Superior temporal gyrus (tissue), 1 donor: ENCODE measurements around the gene MAP3K9.

Experiments
- DNase-seq: peaks from one replicate; pipeline ENCODE4 v3.0.0-alpha.2; 2016; ENCODE audit errors: extremely low spot score

Gene MAP3K9

GRCh38 chr14:70699646-70700045 is 109.7 kb downstream of the MAP3K9 start:
- no peak for DNase-seq

- DNase-seq = no peak
These were observed 111.0 kb downstream of the MAP3K9 start for GRCh38 chr14:70698288-70698687.

- DNase-seq = no peak
These were observed 111.6 kb downstream of the MAP3K9 start for GRCh38 chr14:70697701-70698100.

- no peak for DNase-seq
These were observed 113.3 kb downstream of the MAP3K9 start for GRCh38 chr14:70696026-70696425.

- DNase-seq = no peak
These were observed 117.1 kb downstream of the MAP3K9 start for GRCh38 chr14:70692210-70692609.

GRCh38 chr14:70685474-70686197 is 123.7 kb downstream of the MAP3K9 start:
- peak; percentile 30 for DNase-seq

GRCh38 chr14:70683983-70684382 is 125.3 kb downstream of the MAP3K9 start:
- DNase-seq = no peak

GRCh38 chr14:70680748-70681147 is 128.6 kb downstream of the MAP3K9 start:
- DNase-seq = no peak

GRCh38 chr14:70677341-70677740 is 132.0 kb downstream of the MAP3K9 start:
- no peak for DNase-seq
